GM12872 (cell line): ENCODE measurements around the gene MAP3K7CL.

Source experiments
- TF ChIP-seq, protein P1 (sequence below): IDR thresholded peaks from 3 replicates; pipeline ENCODE4 v1.5.1; 2011; ENCODE audit warnings: low read depth, mild to moderate bottlenecking, low read length, moderate library complexity; ENCODE audit not compliant: insufficient read depth

The MAP3K7CL gene

DNA sequence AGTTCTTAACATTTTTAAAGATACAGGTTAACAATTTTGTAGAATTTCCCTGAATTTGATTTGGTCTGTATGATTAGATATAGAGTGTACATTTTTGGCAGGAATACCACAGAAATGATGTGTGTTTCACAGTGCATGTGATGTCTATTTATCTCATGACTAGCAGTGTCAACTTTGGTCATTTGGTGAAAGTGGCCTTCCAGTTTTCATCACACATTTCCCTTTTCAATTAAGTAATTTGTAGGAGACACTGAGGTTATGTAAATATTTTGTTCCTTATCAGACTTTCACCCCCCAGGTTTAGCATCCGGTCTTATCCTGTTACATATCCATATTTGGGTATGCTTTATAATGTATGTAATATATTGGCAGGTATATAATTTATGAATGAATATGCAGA is 41.8 kb downstream of the MAP3K7CL start:
- TF ChIP-seq, protein P1, sequence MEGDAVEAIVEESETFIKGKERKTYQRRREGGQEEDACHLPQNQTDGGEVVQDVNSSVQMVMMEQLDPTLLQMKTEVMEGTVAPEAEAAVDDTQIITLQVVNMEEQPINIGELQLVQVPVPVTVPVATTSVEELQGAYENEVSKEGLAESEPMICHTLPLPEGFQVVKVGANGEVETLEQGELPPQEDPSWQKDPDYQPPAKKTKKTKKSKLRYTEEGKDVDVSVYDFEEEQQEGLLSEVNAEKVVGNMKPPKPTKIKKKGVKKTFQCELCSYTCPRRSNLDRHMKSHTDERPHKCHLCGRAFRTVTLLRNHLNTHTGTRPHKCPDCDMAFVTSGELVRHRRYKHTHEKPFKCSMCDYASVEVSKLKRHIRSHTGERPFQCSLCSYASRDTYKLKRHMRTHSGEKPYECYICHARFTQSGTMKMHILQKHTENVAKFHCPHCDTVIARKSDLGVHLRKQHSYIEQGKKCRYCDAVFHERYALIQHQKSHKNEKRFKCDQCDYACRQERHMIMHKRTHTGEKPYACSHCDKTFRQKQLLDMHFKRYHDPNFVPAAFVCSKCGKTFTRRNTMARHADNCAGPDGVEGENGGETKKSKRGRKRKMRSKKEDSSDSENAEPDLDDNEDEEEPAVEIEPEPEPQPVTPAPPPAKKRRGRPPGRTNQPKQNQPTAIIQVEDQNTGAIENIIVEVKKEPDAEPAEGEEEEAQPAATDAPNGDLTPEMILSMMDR, result no peak

DNA sequence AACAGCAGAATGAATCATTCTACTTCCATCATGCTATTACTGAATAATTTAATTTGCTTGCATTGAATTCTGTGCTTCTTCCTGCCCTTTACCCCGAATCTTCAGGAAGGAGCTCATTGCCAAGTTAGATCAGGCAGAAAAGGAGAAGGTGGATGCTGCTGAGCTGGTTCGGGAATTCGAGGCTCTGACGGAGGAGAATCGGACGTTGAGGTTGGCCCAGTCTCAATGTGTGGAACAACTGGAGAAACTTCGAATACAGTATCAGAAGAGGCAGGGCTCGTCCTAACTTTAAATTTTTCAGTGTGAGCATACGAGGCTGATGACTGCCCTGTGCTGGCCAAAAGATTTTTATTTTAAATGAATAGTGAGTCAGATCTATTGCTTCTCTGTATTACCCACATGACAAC is 44.2 kb downstream of the MAP3K7CL start:
- TF ChIP-seq, protein P1, result no peak

DNA sequence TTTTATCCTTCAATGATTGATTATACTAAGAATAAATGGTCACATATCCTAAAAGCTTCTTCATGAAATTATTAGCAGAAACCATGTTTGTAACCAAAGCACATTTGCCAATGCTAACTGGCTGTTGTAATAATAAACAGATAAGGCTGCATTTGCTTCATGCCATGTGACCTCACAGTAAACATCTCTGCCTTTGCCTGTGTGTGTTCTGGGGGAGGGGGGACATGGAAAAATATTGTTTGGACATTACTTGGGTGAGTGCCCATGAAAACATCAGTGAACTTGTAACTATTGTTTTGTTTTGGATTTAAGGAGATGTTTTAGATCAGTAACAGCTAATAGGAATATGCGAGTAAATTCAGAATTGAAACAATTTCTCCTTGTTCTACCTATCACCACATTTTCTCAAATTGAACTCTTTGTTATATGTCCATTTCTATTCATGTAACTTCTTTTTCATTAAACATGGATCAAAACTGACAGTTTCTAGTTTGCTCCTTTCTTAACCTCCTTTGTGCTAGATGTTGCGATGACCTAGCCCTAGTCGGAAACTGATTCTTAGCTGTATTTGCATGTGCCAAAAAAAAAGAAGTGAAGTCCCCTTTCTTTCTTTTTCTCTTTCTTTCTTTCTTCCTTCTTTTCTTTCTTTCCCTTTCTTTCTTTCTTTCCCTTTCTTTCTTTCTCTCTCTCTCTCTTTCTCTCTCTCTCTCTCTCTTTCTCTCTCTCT is 45.1 kb downstream of the MAP3K7CL start:
- TF ChIP-seq, protein P1, result no peak

- TF ChIP-seq, protein P1, result no peak
Observed at GRCh38 chr21:29176471-29177120, 46.2 kb downstream of the MAP3K7CL start.

- TF ChIP-seq, protein P1, result no peak
Observed at GRCh38 chr21:29177800-29178199, 47.4 kb downstream of the MAP3K7CL start.

DNA sequence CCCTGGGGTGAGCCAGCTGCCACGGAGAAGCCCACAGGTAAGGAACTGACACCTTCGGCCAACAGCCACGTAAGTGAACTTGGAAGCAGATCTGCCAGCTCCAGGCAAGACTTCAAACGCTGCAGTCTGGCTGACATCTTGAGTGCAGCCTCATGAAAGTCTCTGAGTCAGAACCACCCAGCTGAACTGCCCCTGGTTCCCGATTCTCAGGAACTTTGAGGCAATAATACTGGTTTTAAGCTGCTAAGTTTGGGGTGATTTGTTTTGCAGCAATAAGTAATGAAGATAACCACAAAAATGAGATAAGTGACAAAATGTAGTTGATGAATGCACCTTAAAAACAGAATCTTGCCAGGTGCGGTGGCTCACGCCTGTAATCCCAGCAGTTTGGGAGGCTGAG is 48.5 kb downstream of the MAP3K7CL start:
- TF ChIP-seq, protein P1, result no peak

GRCh38 chr21:29179503-29179902 is 49.1 kb downstream of the MAP3K7CL start:
- TF ChIP-seq, protein P1, result no peak
